Natural killer cell treated with Interleukin-12 subunit alpha and Interleukin-12 subunit beta and Interleukin-15 and Interleukin-18, amount 100 ng/mL, for 72 hours (primary cell): ENCODE data around the gene GUK1. TPM values are rescaled to one million over a fixed set of nuclear protein-coding genes. Genes with fewer than 3 reads are reported as not detected.

Source experiments
- ATAC-seq, 2 donors: fragments of 150-1000 bp; cut with Tn5 transposase in 1 of 2; sonication (Bioruptor Pico), chemical (Tn5 transposase) in 1 of 2; 2 replicates each; pipeline ENCODE4 v1.10.0; 2021
- DNase-seq: peaks from one replicate; pipeline ENCODE4 v3.0.0; 2022; ENCODE audit warnings: low spot score
- H3K27ac Mint-ChIP-seq, 2 donors: 1 replicate in 1 of 2; 2 replicates in 1 of 2; pipeline ENCODE4 v1.8.0; 2022; ENCODE audit warnings: mixed read lengths in 2 of 2, mild to moderate bottlenecking in 1 of 2, moderate library complexity in 1 of 2
- H3K27me3 Mint-ChIP-seq, 2 donors: 1 replicate in 1 of 2; 2 replicates in 1 of 2; pipeline ENCODE4 v1.8.0; 2022; ENCODE audit warnings: mixed read lengths in 2 of 2
- H3K36me3 Mint-ChIP-seq: one replicate; pipeline ENCODE4 v1.8.0; 2022; ENCODE audit warnings: mixed read lengths
- H3K4me1 Mint-ChIP-seq, 2 donors: 1 replicate in 1 of 2; 2 replicates in 1 of 2; pipeline ENCODE4 v1.8.0; 2022; ENCODE audit warnings: low read depth in 2 of 2, mixed read lengths in 2 of 2, mild to moderate bottlenecking in 1 of 2
- H3K4me3 Mint-ChIP-seq: one replicate; pipeline ENCODE4 v1.8.0; 2022; ENCODE audit warnings: mixed read lengths
- H3K9me3 Mint-ChIP-seq: 2 replicates; pipeline ENCODE4 v1.8.0; 2022; ENCODE audit warnings: mixed read lengths
- total RNA-seq, 2 donors: library from RNA; stranded (reverse); gene quantifications; one replicate each; pipeline ENCODE4 v1.2.3, GENCODE V29; 2022

GUK1 gene
- total RNA-seq, 2 donors from 2014 or later, result 296 to 329 TPM

- H3K4me3 Mint-ChIP-seq, result no peak overlapping the region
- DNase-seq, result peak; percentile 29
- no peaks in the 10 kb centered on the region for H3K27me3 Mint-ChIP-seq
- peak overlapping the region; percentile 16 to 21 for H3K27ac Mint-ChIP-seq
- H3K9me3 Mint-ChIP-seq, result peaks cover 6% of the 10 kb centered on the region
- peaks cover 16% of the 10 kb centered on the region for H3K36me3 Mint-ChIP-seq
- no peak for ATAC-seq
- peaks cover 29 to 38% of the 10 kb centered on the region in 2 donors for H3K4me1 Mint-ChIP-seq
These were observed 40.7 kb upstream of the GUK1 start for GRCh38 chr1:228099331-228099732.

- Mint-ChIP-seq H3K27me3 (no peaks in the 10 kb centered on the region), H3K4me3 (peak overlapping the region; percentile 91), H3K27ac (peak overlapping the region; percentile 12 to 59), H3K4me1 (peaks cover 20 to 22% of the 10 kb centered on the region in 2 donors), H3K36me3 (no peaks in the 10 kb centered on the region), H3K9me3 (no peaks in the 10 kb centered on the region)
- ATAC-seq, result no peak
- peak; percentile 29 for DNase-seq
These were observed 39.1 kb upstream of the GUK1 start for GRCh38 chr1:228100822-228101613.

GRCh38 chr1:228101614-228101993 lies 38.5 kb upstream of the GUK1 start:
- Mint-ChIP-seq H3K36me3 (no peaks in the 10 kb centered on the region), H3K27ac (peak overlapping the region; percentile 12 to 59), H3K4me1 (peaks cover 20 to 25% of the 10 kb centered on the region in 2 donors), H3K27me3 (no peaks in the 10 kb centered on the region), H3K9me3 (no peaks in the 10 kb centered on the region), H3K4me3 (peak overlapping the region; percentile 91)
- DNase-seq (no peak), ATAC-seq (no peak)

- H3K27ac Mint-ChIP-seq, result no peak overlapping the region
- DNase-seq (no peak), ATAC-seq (peak; percentile 30 to 45)
- no peaks in the 10 kb centered on the region for H3K36me3 Mint-ChIP-seq
- H3K27me3 Mint-ChIP-seq, result no peaks in the 10 kb centered on the region
- peaks cover 20 to 27% of the 10 kb centered on the region in 2 donors for H3K4me1 Mint-ChIP-seq
- H3K9me3 Mint-ChIP-seq, result no peaks in the 10 kb centered on the region
- H3K4me3 Mint-ChIP-seq, result peak overlapping the region; percentile 91
These were observed 37.9 kb upstream of the GUK1 start for GRCh38 chr1:228101994-228102790.

- peak; percentile 90 to 92 for ATAC-seq
- Mint-ChIP-seq H3K36me3 (no peaks in the 10 kb centered on the region), H3K4me1 (peaks cover 20 to 24% of the 10 kb centered on the region in 2 donors), H3K27ac (peak within 1 kb of the TSS; percentile 75 to 87), H3K27me3 (no peaks in the 10 kb centered on the region), H3K4me3 (peak within 1 kb of the TSS; percentile 91), H3K9me3 (no peaks in the 10 kb centered on the region)
- DNase-seq, result peak; percentile 96
These were observed 37.1 kb upstream of the GUK1 start, which contains the start of gene C1orf35 for GRCh38 chr1:228102791-228103620. Gene C1orf35, minus strand, starts transcription at chr1:228103325. Its CDS starts 98 bp downstream, at chr1:228103227.

- Mint-ChIP-seq H3K4me1 (peaks cover 21 to 31% of the 10 kb centered on the region in 2 donors), H3K36me3 (no peaks in the 10 kb centered on the region), H3K27me3 (no peaks in the 10 kb centered on the region), H3K9me3 (no peaks in the 10 kb centered on the region), H3K4me3 (peak overlapping the region; percentile 91), H3K27ac (peak overlapping the region; percentile 49 to 87)
- ATAC-seq (no peak), DNase-seq (no peak)
These were observed 35.4 kb upstream of the GUK1 start for GRCh38 chr1:228104526-228105269.

GRCh38 chr1:228105270-228105995 lies 34.6 kb upstream of the GUK1 start:
- H3K4me1 Mint-ChIP-seq, result peaks cover 25 to 36% of the 10 kb centered on the region in 2 donors
- peak overlapping the region in 1 of 2 donors; percentile 87 for H3K27ac Mint-ChIP-seq
- DNase-seq (no peak), ATAC-seq (no peak)
- H3K27me3 Mint-ChIP-seq, result no peaks in the 10 kb centered on the region
- H3K9me3 Mint-ChIP-seq, result no peaks in the 10 kb centered on the region
- no peaks in the 10 kb centered on the region for H3K36me3 Mint-ChIP-seq
- H3K4me3 Mint-ChIP-seq, result no peak overlapping the region

GRCh38 chr1:228105996-228106799 lies 33.9 kb upstream of the GUK1 start:
- H3K27me3 Mint-ChIP-seq, result no peaks in the 10 kb centered on the region
- ATAC-seq (no peak), DNase-seq (no peak)
- H3K9me3 Mint-ChIP-seq, result no peaks in the 10 kb centered on the region
- no peak overlapping the region for H3K4me3 Mint-ChIP-seq
- no peaks in the 10 kb centered on the region for H3K36me3 Mint-ChIP-seq
- peaks cover 24 to 35% of the 10 kb centered on the region in 2 donors for H3K4me1 Mint-ChIP-seq
- H3K27ac Mint-ChIP-seq, result peak overlapping the region in 1 of 2 donors; percentile 19

GRCh38 chr1:228106800-228107054 lies 33.4 kb upstream of the GUK1 start:
- ATAC-seq, result no peak
- Mint-ChIP-seq H3K36me3 (no peaks in the 10 kb centered on the region), H3K27me3 (no peaks in the 10 kb centered on the region), H3K27ac (peak overlapping the region in 1 of 2 donors; percentile 19), H3K4me3 (no peak overlapping the region), H3K9me3 (no peaks in the 10 kb centered on the region), H3K4me1 (peaks cover 19 to 29% of the 10 kb centered on the region in 2 donors)
- no peak for DNase-seq

GRCh38 chr1:228107636-228108035 lies 32.4 kb upstream of the GUK1 start:
- no peaks in the 10 kb centered on the region for H3K36me3 Mint-ChIP-seq
- ATAC-seq, result no peak
- H3K4me3 Mint-ChIP-seq, result peak overlapping the region; percentile 91

GRCh38 chr1:228108055-228108690 lies 31.9 kb upstream of the GUK1 start:
- no peak for DNase-seq
- Mint-ChIP-seq H3K4me3 (peak overlapping the region; percentile 91), H3K27me3 (no peaks in the 10 kb centered on the region), H3K9me3 (no peaks in the 10 kb centered on the region), H3K27ac (peak overlapping the region in 1 of 2 donors; percentile 73), H3K36me3 (no peaks in the 10 kb centered on the region), H3K4me1 (peaks cover 17 to 29% of the 10 kb centered on the region in 2 donors)
- ATAC-seq, result no peak

More at GRCh38 chr1:228107636-228108035, 32.4 kb upstream of the GUK1 start:
- no peaks in the 10 kb centered on the region for H3K9me3 Mint-ChIP-seq
- H3K27me3 Mint-ChIP-seq, result no peaks in the 10 kb centered on the region
- no peak for DNase-seq
- no peak overlapping the region for H3K27ac Mint-ChIP-seq
- peaks cover 19 to 29% of the 10 kb centered on the region in 2 donors for H3K4me1 Mint-ChIP-seq
